DMS153 (cell line): ENCODE results near the gene DMAP1.

ENCODE experiments used
- DNase-seq: peaks from one replicate; lab custom pipeline; 2025; lab: John Stamatoyannopoulos, UW

DMAP1 gene

DNA sequence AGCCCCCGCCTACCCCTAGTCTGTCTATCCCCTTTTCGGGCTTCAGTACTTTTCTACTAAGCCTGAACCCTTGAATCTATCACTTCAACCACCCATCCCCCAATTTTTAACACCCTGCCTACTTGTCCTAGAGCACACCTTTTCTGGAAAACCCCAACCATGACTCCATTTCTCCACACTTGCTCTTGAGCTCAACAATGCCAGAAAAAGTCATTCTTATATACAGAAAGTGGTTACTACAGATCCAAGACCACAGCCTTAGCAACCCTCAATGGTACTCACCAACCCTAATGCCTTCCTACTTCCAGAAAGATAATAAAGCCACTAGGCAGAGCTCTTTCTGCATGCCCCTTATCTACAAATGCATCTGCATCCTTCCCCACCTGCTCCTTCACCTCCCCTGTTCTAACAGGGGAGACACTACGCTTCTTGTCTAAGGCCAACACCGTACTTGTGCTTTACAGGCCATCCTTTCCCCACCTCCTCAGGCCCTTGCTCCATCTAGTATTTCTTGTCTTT is 41.2 kb downstream of the DMAP1 start:
- no peak for DNase-seq

GRCh38 chr1:44256762-44257554 is 43.7 kb downstream of the DMAP1 start:
- no peak for DNase-seq

DNA sequence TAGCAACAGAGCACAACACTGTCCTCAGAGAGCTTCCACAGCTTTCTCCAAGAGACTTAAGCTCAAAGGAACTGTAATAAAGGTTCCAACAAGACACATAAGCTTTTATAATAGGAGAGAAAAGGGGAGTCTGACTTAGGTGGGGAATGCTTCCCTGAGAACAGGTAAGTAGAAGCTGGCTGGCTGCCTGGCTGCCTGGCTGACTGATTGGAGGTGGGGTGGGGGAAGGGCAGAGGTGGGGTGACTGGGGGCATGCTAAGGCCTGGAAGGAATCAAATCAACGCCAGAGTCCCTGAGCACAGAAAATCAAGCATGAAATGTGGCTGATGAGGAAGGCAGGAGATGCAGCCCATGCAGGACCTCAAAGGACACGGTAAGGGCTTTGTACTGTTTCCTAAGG is 45.8 kb downstream of the DMAP1 start:
- no peak for DNase-seq

DNA sequence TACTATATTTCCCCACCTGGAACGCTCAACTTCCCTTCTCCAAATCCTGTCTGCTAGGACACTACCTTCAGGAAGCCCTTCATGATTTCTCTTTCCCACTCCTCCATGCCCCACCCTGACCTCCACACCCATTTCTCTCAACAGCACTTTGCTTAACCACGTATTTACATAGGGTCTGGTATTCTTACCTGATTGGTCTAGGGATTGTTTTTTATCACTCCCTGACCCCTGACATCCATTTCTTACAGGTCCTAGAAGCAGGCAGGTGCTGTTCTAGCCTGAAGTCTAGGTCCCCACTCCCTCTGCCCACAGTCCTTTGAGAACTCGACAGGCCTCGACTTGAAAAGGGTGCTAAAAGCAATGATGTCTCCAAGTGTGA is 47.5 kb downstream of the DMAP1 start:
- no peak for DNase-seq

GRCh38 chr1:44261171-44261817 is 48.0 kb downstream of the DMAP1 start:
- no peak for DNase-seq

DNA sequence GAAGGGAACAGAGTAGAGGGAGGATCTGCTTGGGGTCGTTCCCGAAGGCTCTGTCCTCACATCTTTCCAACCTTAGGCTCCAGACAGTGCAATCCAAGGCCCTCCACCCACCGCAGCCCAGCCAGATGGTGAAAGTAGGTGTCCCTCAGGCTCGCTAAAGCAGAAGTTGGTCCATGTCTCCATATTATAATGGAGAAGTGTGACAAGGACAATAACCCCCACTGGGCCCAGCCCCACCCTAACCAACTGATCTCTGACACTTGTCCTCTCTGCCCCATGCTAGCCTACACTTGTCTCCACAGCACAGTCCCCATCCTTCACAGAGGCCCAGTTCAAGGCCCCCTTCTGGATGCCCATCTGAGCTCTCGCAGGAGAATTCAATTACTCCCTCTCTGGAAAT is 48.7 kb downstream of the DMAP1 start:
- DNase-seq, result no peak

DNA sequence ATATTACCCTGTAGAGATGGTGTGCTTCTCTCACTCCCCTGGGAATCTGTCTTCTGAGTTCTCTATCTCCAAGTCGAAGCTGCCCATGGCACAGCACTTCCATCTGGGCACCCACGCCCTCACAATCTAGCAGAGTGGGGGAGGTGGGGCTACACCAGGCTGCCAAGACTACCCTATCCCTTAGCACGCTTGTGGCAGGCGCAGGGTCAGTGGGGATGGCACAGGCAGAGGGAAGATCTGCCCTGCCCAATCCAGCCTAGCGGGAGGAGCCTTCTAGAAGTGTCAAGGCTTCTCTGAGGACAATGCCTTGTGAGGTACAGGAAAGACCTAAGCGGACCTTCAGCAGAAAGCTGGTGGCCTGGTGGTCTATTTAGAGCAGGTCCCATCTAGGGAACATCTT is 49.1 kb downstream of the DMAP1 start:
- no peak for DNase-seq

DNA sequence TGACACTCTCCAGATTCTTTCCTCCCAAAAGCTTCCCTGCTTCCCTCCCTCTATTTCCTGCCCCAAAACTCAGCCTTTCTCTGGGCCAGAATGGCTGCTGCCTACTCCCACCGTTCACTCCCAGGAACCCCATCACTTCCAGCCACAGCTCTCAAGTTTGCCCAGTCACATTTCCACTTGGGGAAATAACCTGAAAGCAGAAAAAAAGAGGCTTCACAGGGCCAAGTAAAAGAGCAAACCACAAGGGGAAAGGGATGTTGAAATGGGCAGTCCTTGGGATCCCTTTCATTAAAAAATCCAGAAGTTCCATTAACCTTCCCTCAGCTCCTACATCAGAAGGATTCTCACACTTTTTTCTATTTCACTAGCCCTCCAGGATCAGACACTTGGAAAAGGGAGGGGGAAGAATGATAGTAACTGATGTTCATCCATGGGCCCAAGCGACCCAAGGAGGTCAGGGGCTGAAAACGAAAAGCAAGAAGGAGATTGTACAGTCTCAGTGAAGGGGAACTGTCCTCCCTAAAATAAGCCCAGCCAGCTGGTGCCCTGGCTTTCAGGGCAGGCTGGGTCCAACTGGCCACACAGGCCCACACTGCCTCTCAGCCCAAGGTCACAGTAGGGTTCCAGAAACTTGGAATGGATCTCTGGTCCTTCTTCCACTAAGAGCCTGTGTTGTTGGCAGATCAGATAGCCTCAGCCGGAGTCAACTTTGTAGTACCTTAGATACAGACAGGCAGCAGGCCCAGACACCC is 49.7 kb downstream of the DMAP1 start:
- DNase-seq, result no peak

GRCh38 chr1:44263568-44264450 is 50.5 kb downstream of the DMAP1 start:
- no peak for DNase-seq

- no peak for DNase-seq
Measured at GRCh38 chr1:44264451-44264771, 51.1 kb downstream of the DMAP1 start.

GRCh38 chr1:44265656-44266358 is 52.5 kb downstream of the DMAP1 start:
- no peak for DNase-seq

- DNase-seq, result peak; percentile 32
Measured at GRCh38 chr1:44266400-44267344, 53.4 kb downstream of the DMAP1 start.

DNA sequence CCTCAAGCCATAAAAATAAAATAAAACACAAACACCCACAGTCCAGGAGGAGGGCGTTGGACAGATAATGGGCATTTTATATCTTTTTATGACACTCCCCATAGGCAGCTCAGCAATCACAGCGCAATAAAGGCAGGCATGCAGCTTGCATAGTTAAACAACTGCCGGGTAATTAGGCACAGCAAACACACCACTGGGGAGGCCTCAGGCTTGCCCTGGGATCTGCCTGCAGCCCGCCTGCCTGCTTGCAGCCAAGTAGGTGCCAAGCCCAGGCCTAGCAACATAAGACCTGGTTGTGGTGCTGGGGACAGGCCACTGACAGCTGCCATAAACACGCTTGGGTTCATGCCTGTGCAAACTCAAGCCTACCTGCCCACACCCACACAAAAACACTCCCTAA is 54.2 kb downstream of the DMAP1 start:
- DNase-seq, result peak; percentile 89

GRCh38 chr1:44268054-44268453 is 54.8 kb downstream of the DMAP1 start:
- no peak for DNase-seq
